ENCODE results near the gene FCHSD2.

FCHSD2 gene

GRCh38 chr11:73009972-73010371, 132.1 kb downstream of the FCHSD2 start:
- H3K9me3 ChIP-seq (ENCODE audit: control insufficient read depth, insufficient read depth, low read length): no peaks in the 10 kb centered on the region
- no peaks in the 10 kb centered on the region for H3K36me3 ChIP-seq (ENCODE audit: control insufficient read depth, insufficient read depth, low read length)
- no peaks in the 10 kb centered on the region for H3K27me3 ChIP-seq (ENCODE audit: control insufficient read depth, insufficient read depth, low read length)
- no peak overlapping the region for H3K4me3 ChIP-seq (ENCODE audit: low read depth, low read length)
- H3K9ac ChIP-seq (ENCODE audit: low read depth, low read length): no peak overlapping the region
- peaks cover 19% of the 10 kb centered on the region for H3K4me1 ChIP-seq (ENCODE audit: control insufficient read depth, insufficient read depth, low read length)

GRCh38 chr11:73004088-73004487, 138.0 kb downstream of the FCHSD2 start:
- H3K27me3 ChIP-seq (ENCODE audit: control insufficient read depth, insufficient read depth, low read length): no peaks in the 10 kb centered on the region
- no peaks in the 10 kb centered on the region for H3K36me3 ChIP-seq (ENCODE audit: control insufficient read depth, insufficient read depth, low read length)
- no peak overlapping the region for H3K4me3 ChIP-seq (ENCODE audit: low read depth, low read length)
- H3K4me1 ChIP-seq (ENCODE audit: control insufficient read depth, insufficient read depth, low read length): no peaks in the 10 kb centered on the region
- no peak overlapping the region for H3K9ac ChIP-seq (ENCODE audit: low read depth, low read length)
- no peaks in the 10 kb centered on the region for H3K9me3 ChIP-seq (ENCODE audit: control insufficient read depth, insufficient read depth, low read length)

DNA sequence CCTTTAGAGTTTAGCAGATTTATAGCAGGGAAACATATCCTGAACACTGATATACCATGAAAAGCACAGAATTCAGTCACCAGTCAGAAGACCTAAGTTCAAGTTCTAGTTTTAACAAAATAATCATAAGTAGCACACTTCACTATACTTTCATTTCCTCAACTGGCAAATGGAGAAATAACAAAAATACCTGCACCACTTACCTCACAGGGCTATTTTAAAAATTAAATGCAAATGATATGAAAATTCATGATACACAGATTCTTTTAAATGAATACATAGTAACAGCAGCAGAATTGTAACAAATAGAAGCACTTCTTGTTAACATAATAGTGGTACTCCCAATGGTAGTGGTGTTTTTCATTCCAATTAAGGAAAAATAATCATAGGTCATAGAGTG, 139.0 kb downstream of the FCHSD2 start:
- Histone ChIP-seq H3K36me3 (ENCODE audit: control insufficient read depth, insufficient read depth, low read length) (no peaks in the 10 kb centered on the region), H3K27me3 (ENCODE audit: control insufficient read depth, insufficient read depth, low read length) (no peaks in the 10 kb centered on the region), H3K4me1 (ENCODE audit: control insufficient read depth, insufficient read depth, low read length) (no peaks in the 10 kb centered on the region), H3K4me3 (ENCODE audit: low read depth, low read length) (no peak overlapping the region), H3K9me3 (ENCODE audit: control insufficient read depth, insufficient read depth, low read length) (no peaks in the 10 kb centered on the region), H3K9ac (ENCODE audit: low read depth, low read length) (no peak overlapping the region)

DNA sequence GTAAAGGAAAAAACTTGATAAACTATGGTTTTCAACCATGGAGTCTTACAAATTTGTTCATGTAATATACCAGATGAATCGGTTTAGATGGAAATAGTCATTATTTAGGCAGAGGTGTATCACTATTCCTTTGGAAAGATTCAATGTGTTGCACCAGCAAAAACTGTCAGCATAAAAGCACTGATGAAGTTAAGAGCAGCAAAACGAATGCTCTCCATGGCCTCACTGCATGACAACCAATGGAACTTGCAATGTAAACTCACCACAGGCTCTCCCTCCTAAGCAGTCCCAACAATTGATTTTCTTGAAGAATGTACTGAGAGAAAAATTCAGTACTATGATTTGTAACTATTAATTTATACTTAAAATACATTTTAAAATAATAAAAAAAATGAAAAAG, 139.9 kb downstream of the FCHSD2 start:
- no peaks in the 10 kb centered on the region for H3K27me3 ChIP-seq (ENCODE audit: control insufficient read depth, insufficient read depth, low read length)
- no peaks in the 10 kb centered on the region for H3K9me3 ChIP-seq (ENCODE audit: control insufficient read depth, insufficient read depth, low read length)
- no peak overlapping the region for H3K9ac ChIP-seq (ENCODE audit: low read depth, low read length)
- H3K4me3 ChIP-seq (ENCODE audit: low read depth, low read length): no peak overlapping the region
- H3K36me3 ChIP-seq (ENCODE audit: control insufficient read depth, insufficient read depth, low read length): no peaks in the 10 kb centered on the region
- no peaks in the 10 kb centered on the region for H3K4me1 ChIP-seq (ENCODE audit: control insufficient read depth, insufficient read depth, low read length)

DNA sequence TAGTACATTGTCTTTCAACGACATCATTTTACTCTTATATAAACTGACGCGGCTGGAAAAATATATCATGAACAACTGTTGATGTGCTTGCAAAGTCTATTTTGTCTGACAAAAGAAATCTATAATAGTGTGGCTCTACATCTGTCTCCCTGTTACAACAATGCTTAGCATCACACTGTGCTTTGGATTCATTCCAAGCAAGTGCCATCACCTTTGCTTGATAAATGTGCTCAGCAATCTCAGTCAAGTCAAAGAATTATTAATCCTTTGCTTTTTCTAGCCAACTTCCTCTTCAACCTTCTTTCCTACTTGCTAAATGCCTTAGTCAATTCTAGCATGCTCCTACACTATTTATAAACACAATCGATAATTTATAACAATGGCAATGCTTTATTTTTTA, 140.5 kb downstream of the FCHSD2 start:
- H3K4me1 ChIP-seq (ENCODE audit: control insufficient read depth, insufficient read depth, low read length): no peaks in the 10 kb centered on the region
- H3K9ac ChIP-seq (ENCODE audit: low read depth, low read length): no peak overlapping the region
- H3K27me3 ChIP-seq (ENCODE audit: control insufficient read depth, insufficient read depth, low read length): no peaks in the 10 kb centered on the region
- no peaks in the 10 kb centered on the region for H3K9me3 ChIP-seq (ENCODE audit: control insufficient read depth, insufficient read depth, low read length)
- no peak overlapping the region for H3K4me3 ChIP-seq (ENCODE audit: low read depth, low read length)
- no peaks in the 10 kb centered on the region for H3K36me3 ChIP-seq (ENCODE audit: control insufficient read depth, insufficient read depth, low read length)

- H3K9ac ChIP-seq (ENCODE audit: low read depth, low read length): no peak overlapping the region
- H3K9me3 ChIP-seq (ENCODE audit: control insufficient read depth, insufficient read depth, low read length): no peaks in the 10 kb centered on the region
- H3K27me3 ChIP-seq (ENCODE audit: control insufficient read depth, insufficient read depth, low read length): no peaks in the 10 kb centered on the region
- no peaks in the 10 kb centered on the region for H3K4me1 ChIP-seq (ENCODE audit: control insufficient read depth, insufficient read depth, low read length)
- no peak overlapping the region for H3K4me3 ChIP-seq (ENCODE audit: low read depth, low read length)
- H3K36me3 ChIP-seq (ENCODE audit: control insufficient read depth, insufficient read depth, low read length): no peaks in the 10 kb centered on the region
Measured at GRCh38 chr11:72998676-72999075, 143.4 kb downstream of the FCHSD2 start.

GRCh38 chr11:72996959-72997358, 145.2 kb downstream of the FCHSD2 start:
- no peaks in the 10 kb centered on the region for H3K27me3 ChIP-seq (ENCODE audit: control insufficient read depth, insufficient read depth, low read length)
- H3K9me3 ChIP-seq (ENCODE audit: control insufficient read depth, insufficient read depth, low read length): no peaks in the 10 kb centered on the region
- H3K9ac ChIP-seq (ENCODE audit: low read depth, low read length): no peak overlapping the region
- no peak overlapping the region for H3K4me3 ChIP-seq (ENCODE audit: low read depth, low read length)
- no peaks in the 10 kb centered on the region for H3K4me1 ChIP-seq (ENCODE audit: control insufficient read depth, insufficient read depth, low read length)
- no peaks in the 10 kb centered on the region for H3K36me3 ChIP-seq (ENCODE audit: control insufficient read depth, insufficient read depth, low read length)

DNA sequence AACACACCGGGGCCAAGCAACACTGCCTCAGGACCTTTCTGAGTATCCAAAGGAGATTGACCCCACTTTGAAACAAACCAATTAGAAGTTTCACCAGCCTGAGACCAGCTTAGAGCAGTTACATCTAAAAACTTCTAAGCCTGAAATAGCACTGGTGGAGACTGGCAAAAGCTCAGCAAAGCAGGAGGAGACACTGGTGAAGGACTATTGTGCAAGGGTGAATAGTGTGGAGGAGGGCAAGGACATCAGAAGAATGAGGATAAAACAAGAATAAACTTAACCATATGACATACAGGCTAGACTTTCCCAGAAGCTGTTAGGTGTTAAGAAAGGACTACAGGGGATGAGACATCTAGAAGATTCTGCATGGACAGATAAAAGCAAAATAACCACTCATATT, 152.4 kb downstream of the FCHSD2 start:
- no peak overlapping the region for H3K4me3 ChIP-seq (ENCODE audit: low read depth, low read length)
- H3K4me1 ChIP-seq (ENCODE audit: control insufficient read depth, insufficient read depth, low read length): no peaks in the 10 kb centered on the region
- H3K9ac ChIP-seq (ENCODE audit: low read depth, low read length): no peak overlapping the region
- H3K9me3 ChIP-seq (ENCODE audit: control insufficient read depth, insufficient read depth, low read length): no peaks in the 10 kb centered on the region
- H3K27me3 ChIP-seq (ENCODE audit: control insufficient read depth, insufficient read depth, low read length): no peaks in the 10 kb centered on the region
- H3K36me3 ChIP-seq (ENCODE audit: control insufficient read depth, insufficient read depth, low read length): no peaks in the 10 kb centered on the region

DNA sequence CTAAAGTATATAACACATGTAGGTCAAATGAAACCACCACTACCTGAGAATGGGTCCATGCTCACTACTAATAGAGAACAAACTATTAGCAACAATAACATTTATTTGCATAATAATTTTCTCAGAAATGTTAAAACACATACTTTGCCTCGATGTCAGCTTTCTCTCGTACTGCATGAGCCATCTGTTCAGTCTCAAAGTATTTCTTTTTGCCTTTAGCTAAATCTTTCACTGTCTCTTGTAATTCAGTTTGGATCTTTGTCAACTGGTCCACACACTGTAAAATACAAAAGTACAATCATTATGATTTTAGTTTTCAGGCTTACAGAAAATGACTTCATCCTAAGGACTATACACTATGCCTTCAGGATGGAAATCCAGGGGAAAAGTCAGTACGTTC, 153.3 kb downstream of the FCHSD2 start:
- no peaks in the 10 kb centered on the region for H3K27me3 ChIP-seq (ENCODE audit: control insufficient read depth, insufficient read depth, low read length)
- H3K4me1 ChIP-seq (ENCODE audit: control insufficient read depth, insufficient read depth, low read length): no peaks in the 10 kb centered on the region
- no peak overlapping the region for H3K9ac ChIP-seq (ENCODE audit: low read depth, low read length)
- H3K4me3 ChIP-seq (ENCODE audit: low read depth, low read length): no peak overlapping the region
- H3K36me3 ChIP-seq (ENCODE audit: control insufficient read depth, insufficient read depth, low read length): no peaks in the 10 kb centered on the region
- no peaks in the 10 kb centered on the region for H3K9me3 ChIP-seq (ENCODE audit: control insufficient read depth, insufficient read depth, low read length)

GRCh38 chr11:72985645-72986044, 156.5 kb downstream of the FCHSD2 start:
- Histone ChIP-seq H3K4me1 (ENCODE audit: control insufficient read depth, insufficient read depth, low read length) (peaks cover 8% of the 10 kb centered on the region), H3K9me3 (ENCODE audit: control insufficient read depth, insufficient read depth, low read length) (no peaks in the 10 kb centered on the region), H3K27me3 (ENCODE audit: control insufficient read depth, insufficient read depth, low read length) (no peaks in the 10 kb centered on the region), H3K9ac (ENCODE audit: low read depth, low read length) (no peak overlapping the region), H3K4me3 (ENCODE audit: low read depth, low read length) (no peak overlapping the region), H3K36me3 (ENCODE audit: control insufficient read depth, insufficient read depth, low read length) (no peaks in the 10 kb centered on the region)

DNA sequence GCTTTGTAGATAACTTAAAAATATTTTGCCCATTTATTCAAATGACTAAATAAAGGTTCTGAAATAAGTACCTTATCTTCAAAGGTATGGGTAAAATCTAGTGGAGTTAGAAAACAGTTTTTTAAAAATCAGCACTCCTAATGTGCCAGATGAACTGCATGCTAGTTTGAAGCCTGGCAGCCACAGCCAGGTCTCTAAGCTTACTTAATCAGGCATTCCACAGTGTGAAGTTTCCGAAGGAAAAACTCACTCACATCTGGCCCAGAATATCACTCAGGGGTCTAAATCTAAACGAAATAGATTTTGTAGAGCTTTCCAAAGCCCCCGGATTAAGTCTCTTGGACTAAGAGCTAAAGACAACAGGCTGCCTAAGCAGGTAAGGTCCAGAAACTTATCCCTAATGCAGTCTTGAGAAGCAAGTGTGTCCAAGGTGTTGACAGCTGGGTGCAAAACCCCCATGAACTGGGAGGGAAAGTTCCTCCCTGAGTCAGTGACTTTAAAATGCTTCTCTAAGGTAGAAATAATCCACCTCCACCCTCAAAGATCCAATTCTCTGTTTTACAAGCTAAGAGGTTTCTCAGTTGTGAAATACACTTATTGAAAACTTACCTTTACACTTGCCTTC, 157.6 kb downstream of the FCHSD2 start:
- H3K36me3 ChIP-seq (ENCODE audit: control insufficient read depth, insufficient read depth, low read length): no peaks in the 10 kb centered on the region

DNA sequence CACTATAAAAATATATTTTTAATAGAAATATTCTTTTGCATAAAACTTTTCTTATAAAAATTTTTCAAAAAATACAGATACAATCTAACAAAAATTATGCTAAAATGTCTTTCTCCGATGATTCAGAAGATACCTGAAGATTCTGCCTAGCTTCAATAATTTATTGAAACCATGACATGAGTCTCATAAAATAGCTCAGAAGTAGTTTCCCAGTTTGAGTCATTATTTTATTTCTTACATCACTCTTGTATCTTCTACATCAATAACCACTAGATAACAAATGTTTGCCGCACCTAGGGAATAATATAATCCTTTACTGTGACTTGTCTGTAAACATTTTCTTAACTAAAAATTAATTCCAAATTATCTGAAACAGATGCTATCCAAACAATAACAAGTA, 158.6 kb downstream of the FCHSD2 start:
- Histone ChIP-seq H3K27me3 (ENCODE audit: control insufficient read depth, insufficient read depth, low read length) (no peaks in the 10 kb centered on the region), H3K4me3 (ENCODE audit: low read depth, low read length) (no peak overlapping the region), H3K4me1 (ENCODE audit: control insufficient read depth, insufficient read depth, low read length) (peaks cover 8% of the 10 kb centered on the region), H3K36me3 (ENCODE audit: control insufficient read depth, insufficient read depth, low read length) (no peaks in the 10 kb centered on the region), H3K9me3 (ENCODE audit: control insufficient read depth, insufficient read depth, low read length) (no peaks in the 10 kb centered on the region), H3K9ac (ENCODE audit: low read depth, low read length) (no peak overlapping the region)

More for the DNA sequence above, 157.6 kb downstream of the FCHSD2 start:
- Histone ChIP-seq H3K9ac (ENCODE audit: low read depth, low read length) (no peak overlapping the region), H3K4me1 (ENCODE audit: control insufficient read depth, insufficient read depth, low read length) (peaks cover 8% of the 10 kb centered on the region), H3K9me3 (ENCODE audit: control insufficient read depth, insufficient read depth, low read length) (no peaks in the 10 kb centered on the region), H3K4me3 (ENCODE audit: low read depth, low read length) (no peak overlapping the region), H3K27me3 (ENCODE audit: control insufficient read depth, insufficient read depth, low read length) (no peaks in the 10 kb centered on the region)
